HEK293T (cell line): ENCODE measurements around the gene STAT4.

Experiments used
- CTCF ChIA-PET: fragments of 350-600 bp; formaldehyde crosslinking; extraction: SDS; loops from one replicate; lab custom pipeline; 2021; ENCODE audit warnings: antibody characterized with exemption, inconsistent platforms; lab: Yijun Ruan, JAX
- POLR2A ChIA-PET: fragments of 350-600 bp; formaldehyde crosslinking; extraction: SDS; loops from one replicate; lab custom pipeline; 2020; ENCODE audit warnings: antibody characterized with exemption, inconsistent platforms; lab: Yijun Ruan, JAX
- DNase-seq: peaks from one replicate; pipeline ENCODE4 v3.0.0; 2012; ENCODE audit warnings: mixed read lengths; ENCODE audit errors: extremely low spot score
- ARNT ChIP-seq: fragments of 450-650 bp; IDR thresholded peaks from 2 replicates; pipeline ENCODE4 v1.6.1; 2017; ENCODE audit warnings: mild to moderate bottlenecking
- BHLHE40 ChIP-seq: fragments of 450-650 bp; IDR thresholded peaks from 2 replicates; pipeline ENCODE4 v1.6.1; 2016; ENCODE audit warnings: mild to moderate bottlenecking, moderate library complexity, borderline replicate concordance
- CTBP1 ChIP-seq: fragments of 450-650 bp; IDR thresholded peaks from 2 replicates; pipeline ENCODE4 v1.6.1; 2016; ENCODE audit warnings: borderline replicate concordance
- ELF4 ChIP-seq: fragments of 450-650 bp; IDR thresholded peaks from 2 replicates; pipeline ENCODE4 v1.6.1; 2017; ENCODE audit warnings: antibody characterized with exemption
- FOXA1 ChIP-seq: fragments of 450-650 bp; IDR thresholded peaks from 2 replicates; pipeline ENCODE4 v1.6.1; 2016; ENCODE audit warnings: mild to moderate bottlenecking
- FOXK2 ChIP-seq: fragments of 450-650 bp; IDR thresholded peaks from 2 replicates; pipeline ENCODE4 v1.6.1; 2016; ENCODE audit warnings: mild to moderate bottlenecking
- FOXM1 ChIP-seq: fragments of 450-650 bp; IDR thresholded peaks from 2 replicates; pipeline ENCODE4 v1.6.1; 2017; ENCODE audit warnings: mild to moderate bottlenecking, borderline replicate concordance
- HDGF ChIP-seq: fragments of 450-650 bp; IDR thresholded peaks from 2 replicates; pipeline ENCODE4 v1.6.1; 2017; ENCODE audit warnings: antibody characterized with exemption, borderline replicate concordance
- L3MBTL2 ChIP-seq: fragments of 450-650 bp; conservative IDR thresholded peaks from 2 replicates; pipeline ENCODE4 v1.6.1; 2016; ENCODE audit warnings: mild to moderate bottlenecking
- LEF1 ChIP-seq: fragments of 450-650 bp; IDR thresholded peaks from 2 replicates; pipeline ENCODE4 v1.6.1; 2017; ENCODE audit warnings: mild to moderate bottlenecking, borderline replicate concordance
- NFRKB ChIP-seq: fragments of 450-650 bp; IDR thresholded peaks from 2 replicates; pipeline ENCODE4 v1.6.1; 2016; ENCODE audit warnings: mild to moderate bottlenecking, moderate library complexity
- PKNOX1 ChIP-seq: fragments of 450-650 bp; IDR thresholded peaks from 2 replicates; pipeline ENCODE4 v1.6.1; 2016
- SP1 ChIP-seq: fragments of 450-650 bp; IDR thresholded peaks from 2 replicates; pipeline ENCODE4 v1.6.1; 2017
- SUZ12 ChIP-seq: fragments of 450-650 bp; IDR thresholded peaks from 2 replicates; pipeline ENCODE4 v1.6.1; 2016; ENCODE audit warnings: mild to moderate bottlenecking
- TARDBP ChIP-seq: fragments of 450-650 bp; IDR thresholded peaks from 2 replicates; pipeline ENCODE4 v1.6.1; 2016
- ZNF384 ChIP-seq: fragments of 450-650 bp; IDR thresholded peaks from 2 replicates; pipeline ENCODE4 v1.6.1; 2016

Gene STAT4

GRCh38 chr2:191177751-191178736 lies 27.2 kb upstream of the STAT4 start:
- TF ChIP-seq ARNT: no peak
- no peak for TF ChIP-seq L3MBTL2
- TF ChIP-seq PKNOX1: no peak
- no peak for TF ChIP-seq ZNF384
- no peak for TF ChIP-seq FOXA1
- no peak for TF ChIP-seq BHLHE40
- no peak for TF ChIP-seq LEF1
- TF ChIP-seq HDGF: no peak
- no peak for TF ChIP-seq FOXK2
- no peak for TF ChIP-seq TARDBP
- TF ChIP-seq NFRKB: no peak
- no peak for TF ChIP-seq CTBP1
- no peak for TF ChIP-seq SP1
- no peak for TF ChIP-seq SUZ12
- TF ChIP-seq ELF4: no peak
- POLR2A ChIA-PET: no interaction called here
- no peak for DNase-seq
- CTCF ChIA-PET: no interaction called here

GRCh38 chr2:191176801-191177438 lies 26.1 kb upstream of the STAT4 start:
- ChIA-PET POLR2A (no interaction called here), CTCF (no interaction called here)
- DNase-seq: no peak
- no peak for TF ChIP-seq ZNF384
- no peak for TF ChIP-seq L3MBTL2
- TF ChIP-seq LEF1: no peak
- TF ChIP-seq FOXK2: no peak
- TF ChIP-seq ARNT: no peak
- TF ChIP-seq SP1: no peak
- TF ChIP-seq PKNOX1: no peak
- no peak for TF ChIP-seq NFRKB
- no peak for TF ChIP-seq FOXA1
- TF ChIP-seq HDGF: no peak
- no peak for TF ChIP-seq SUZ12
- TF ChIP-seq CTBP1: no peak
- no peak for TF ChIP-seq TARDBP
- TF ChIP-seq BHLHE40: no peak
- no peak for TF ChIP-seq ELF4

- TF ChIP-seq PKNOX1 (no peak), LEF1 (no peak), FOXM1 (no peak), ELF4 (no peak), CTBP1 (no peak), SUZ12 (no peak), SP1 (no peak), ZNF384 (no peak), FOXA1 (no peak), FOXK2 (no peak), ARNT (no peak), NFRKB (no peak), L3MBTL2 (no peak), TARDBP (no peak), BHLHE40 (no peak), HDGF (no peak)
- DNase-seq: no peak
- POLR2A ChIA-PET: no interaction called here
- CTCF ChIA-PET: no interaction called here
Measured at GRCh38 chr2:191176305-191176704, 25.5 kb upstream of the STAT4 start.

- no peak for TF ChIP-seq ZNF384
- TF ChIP-seq LEF1: no peak
- TF ChIP-seq ELF4: no peak
- TF ChIP-seq FOXM1: no peak
- no peak for TF ChIP-seq SP1
- no peak for TF ChIP-seq FOXA1
- no peak for TF ChIP-seq HDGF
- no peak for TF ChIP-seq SUZ12
- TF ChIP-seq TARDBP: no peak
- no peak for TF ChIP-seq L3MBTL2
- TF ChIP-seq NFRKB: no peak
- TF ChIP-seq ARNT: no peak
- TF ChIP-seq PKNOX1: no peak
- no peak for DNase-seq
- ChIA-PET POLR2A (no interaction called here), CTCF (interaction anchor here (1.4 kb wide), 1 partner anchor 9 kb away, joined by 3 read pairs; no protein-coding TSS in a partner anchor)
Measured at GRCh38 chr2:191174442-191174841, 23.6 kb upstream of the STAT4 start.
